ENCODE data around the gene EVA1B.

DNA sequence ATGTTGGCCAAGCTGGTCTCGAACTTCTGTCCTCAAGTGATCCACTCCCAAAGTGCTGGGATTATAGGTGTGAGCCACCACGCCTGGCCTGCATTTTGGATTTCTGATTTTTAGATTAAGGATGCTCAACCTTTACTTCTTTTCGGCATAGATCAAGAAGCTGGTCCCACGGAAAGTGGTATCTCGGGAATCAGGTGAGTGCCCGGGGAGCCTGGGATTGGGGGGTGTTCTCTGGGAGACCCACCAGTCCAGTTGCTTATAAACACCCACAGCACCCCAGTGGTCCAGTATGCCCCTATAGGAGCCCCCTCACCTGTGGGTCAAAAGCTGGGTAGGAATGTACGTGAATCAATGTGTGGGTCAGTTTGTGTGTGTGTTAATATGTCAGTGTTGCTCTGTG lies 14.0 kb downstream of the EVA1B start:
- TF ChIP-seq TAF1 (IDR thresholded peaks at IDR 0.05; ENCODE audit: borderline replicate concordance, low read depth, low read length) = no peak
- no peak for TF ChIP-seq CTCF (IDR thresholded peaks at IDR 0.05 in 2 of 3, conservative IDR thresholded peaks at IDR 0.05 in 1 of 3; ENCODE audit: control insufficient read depth in 2 of 3, extremely low read depth in 1 of 3, insufficient read depth in 1 of 3, low read depth in 3 of 3, low read length in 3 of 3)
- no peak for TF ChIP-seq RFX5 (IDR thresholded peaks at IDR 0.05; ENCODE audit: low read depth, low read length)
- TF ChIP-seq, protein P1, sequence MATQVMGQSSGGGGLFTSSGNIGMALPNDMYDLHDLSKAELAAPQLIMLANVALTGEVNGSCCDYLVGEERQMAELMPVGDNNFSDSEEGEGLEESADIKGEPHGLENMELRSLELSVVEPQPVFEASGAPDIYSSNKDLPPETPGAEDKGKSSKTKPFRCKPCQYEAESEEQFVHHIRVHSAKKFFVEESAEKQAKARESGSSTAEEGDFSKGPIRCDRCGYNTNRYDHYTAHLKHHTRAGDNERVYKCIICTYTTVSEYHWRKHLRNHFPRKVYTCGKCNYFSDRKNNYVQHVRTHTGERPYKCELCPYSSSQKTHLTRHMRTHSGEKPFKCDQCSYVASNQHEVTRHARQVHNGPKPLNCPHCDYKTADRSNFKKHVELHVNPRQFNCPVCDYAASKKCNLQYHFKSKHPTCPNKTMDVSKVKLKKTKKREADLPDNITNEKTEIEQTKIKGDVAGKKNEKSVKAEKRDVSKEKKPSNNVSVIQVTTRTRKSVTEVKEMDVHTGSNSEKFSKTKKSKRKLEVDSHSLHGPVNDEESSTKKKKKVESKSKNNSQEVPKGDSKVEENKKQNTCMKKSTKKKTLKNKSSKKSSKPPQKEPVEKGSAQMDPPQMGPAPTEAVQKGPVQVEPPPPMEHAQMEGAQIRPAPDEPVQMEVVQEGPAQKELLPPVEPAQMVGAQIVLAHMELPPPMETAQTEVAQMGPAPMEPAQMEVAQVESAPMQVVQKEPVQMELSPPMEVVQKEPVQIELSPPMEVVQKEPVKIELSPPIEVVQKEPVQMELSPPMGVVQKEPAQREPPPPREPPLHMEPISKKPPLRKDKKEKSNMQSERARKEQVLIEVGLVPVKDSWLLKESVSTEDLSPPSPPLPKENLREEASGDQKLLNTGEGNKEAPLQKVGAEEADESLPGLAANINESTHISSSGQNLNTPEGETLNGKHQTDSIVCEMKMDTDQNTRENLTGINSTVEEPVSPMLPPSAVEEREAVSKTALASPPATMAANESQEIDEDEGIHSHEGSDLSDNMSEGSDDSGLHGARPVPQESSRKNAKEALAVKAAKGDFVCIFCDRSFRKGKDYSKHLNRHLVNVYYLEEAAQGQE (IDR thresholded peaks at IDR 0.05; ENCODE audit: low read depth, low read length) = no peak

Data from GM12878 (cell line).